Non-pigmented ciliary epithelial cell (primary cell): ENCODE measurements around the gene FEM1C.

Experiments
- DNase-seq: peaks from one replicate; pipeline ENCODE4 v3.0.0-alpha.2; 2010; ENCODE audit warnings: low read depth

FEM1C gene

GRCh38 chr5:115475788-115476187, 68.8 kb downstream of the FEM1C start:
- DNase-seq, result no peak

- DNase-seq, result no peak
Observed at GRCh38 chr5:115472271-115473025, 72.1 kb downstream of the FEM1C start.

GRCh38 chr5:115471345-115472063, 73.1 kb downstream of the FEM1C start:
- DNase-seq, result no peak

- no peak for DNase-seq
Observed at GRCh38 chr5:115470921-115471320, 73.7 kb downstream of the FEM1C start.
